NCI-H2196 treated with DMSO at 0.1 percent for 48 hours (cell line): ENCODE results near the gene MOK.

Experiments
- DNase-seq: peaks from one replicate; lab custom pipeline; 2025; ENCODE audit not compliant: unreplicated experiment; lab: John Stamatoyannopoulos, UW

The MOK gene

DNA sequence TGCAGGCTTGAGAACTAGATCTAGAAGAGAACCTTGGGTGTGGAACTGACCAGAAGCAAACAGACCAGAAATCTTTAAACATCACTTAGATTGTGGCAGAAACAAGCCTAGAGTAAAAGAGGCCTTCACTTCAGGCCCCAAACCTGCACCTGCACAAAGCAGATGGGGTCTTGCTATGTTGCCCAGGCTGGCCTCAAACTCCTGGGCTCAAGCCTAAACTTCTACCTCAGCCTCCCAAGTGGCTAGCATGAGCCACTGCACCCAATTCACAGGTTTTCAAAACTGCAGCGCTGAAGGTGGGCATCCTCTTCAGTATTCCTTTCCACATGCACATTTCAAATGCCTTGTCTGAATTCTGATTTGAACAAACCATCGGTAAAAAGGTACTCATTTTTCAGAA, 19.9 kb downstream of the MOK start:
- no peak for DNase-seq

DNA sequence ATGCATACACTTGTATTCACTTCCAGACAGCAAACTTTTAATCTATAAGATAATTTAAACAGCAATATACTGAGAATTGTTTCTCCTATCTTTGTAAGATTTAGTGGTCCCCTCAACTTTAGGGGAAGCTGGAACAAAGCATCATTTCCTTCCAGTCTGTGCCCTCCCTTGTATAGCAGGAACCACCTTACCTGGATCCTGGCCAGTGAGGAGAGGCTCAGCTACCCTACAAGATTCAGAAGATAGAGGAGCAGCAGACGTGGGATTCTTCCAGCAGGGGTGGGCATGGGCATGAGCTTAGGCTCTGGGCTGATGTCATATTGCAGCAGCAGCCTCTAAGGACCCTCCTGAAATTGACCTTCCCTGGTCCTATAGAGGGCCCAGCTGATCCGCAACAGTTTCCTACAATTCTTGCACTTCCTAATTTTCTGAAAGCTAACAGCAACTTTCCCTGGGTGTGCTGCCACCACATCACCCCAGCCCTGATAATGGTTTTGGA, 21.3 kb downstream of the MOK start:
- no peak for DNase-seq

DNA sequence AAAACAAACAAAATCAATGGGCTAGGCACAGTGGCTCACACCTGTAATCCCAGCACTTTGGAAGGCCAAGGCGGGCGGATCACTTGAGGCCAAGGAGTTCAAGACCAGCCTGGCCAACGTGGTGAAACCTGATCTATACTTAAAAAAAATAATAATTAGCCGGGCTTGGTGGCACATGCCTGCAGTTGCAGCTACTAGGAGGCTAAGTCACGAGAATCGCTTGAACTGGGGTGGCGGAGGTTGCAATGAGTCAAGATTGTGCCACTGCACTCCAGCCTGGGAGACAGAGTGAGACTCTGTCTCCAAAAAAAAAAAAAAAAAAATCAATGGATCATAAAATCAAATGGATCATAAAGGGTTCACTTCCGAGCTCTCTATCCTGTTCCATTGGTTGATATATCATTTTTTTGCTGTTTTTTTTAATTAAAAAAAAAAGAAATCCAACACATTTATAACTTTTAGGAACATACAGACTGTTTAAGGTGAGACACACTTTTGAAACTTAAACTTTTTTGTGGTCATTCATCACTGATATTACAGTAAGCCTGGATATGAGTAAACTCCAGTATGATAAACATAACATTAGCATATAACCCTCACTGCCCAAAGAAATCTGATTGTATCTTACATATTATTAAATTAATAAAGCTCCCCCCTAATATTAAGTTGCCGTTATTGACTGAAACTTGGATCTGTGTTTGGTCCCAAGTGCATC, 22.1 kb downstream of the MOK start:
- DNase-seq: no peak

DNA sequence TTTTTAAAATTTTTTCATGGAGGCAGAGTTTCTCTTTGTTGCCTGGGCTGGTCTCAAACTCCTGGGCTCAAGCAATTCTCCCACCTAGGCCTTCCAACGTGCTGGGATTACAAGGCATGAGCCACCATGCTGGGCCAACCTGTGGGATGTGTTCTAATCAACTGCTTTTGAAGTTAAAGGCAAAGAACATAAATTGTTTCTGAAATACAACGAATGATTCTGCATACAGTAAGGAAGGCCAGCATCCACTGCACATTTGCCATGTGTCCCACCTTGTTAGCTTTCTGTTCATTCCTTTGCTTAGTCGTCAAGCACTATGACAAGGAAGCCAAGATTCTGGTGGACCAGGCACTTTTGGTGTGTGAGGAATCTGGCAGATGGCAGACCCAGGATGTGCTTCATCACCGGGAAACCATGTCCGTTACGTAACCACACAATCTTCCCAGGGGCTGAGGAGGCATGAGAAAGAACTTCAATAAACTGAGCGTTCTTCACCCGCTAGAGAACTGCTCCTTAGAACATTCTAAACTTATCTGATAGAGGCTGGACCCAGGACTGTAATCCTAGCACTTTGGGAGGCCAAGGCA, 24.5 kb downstream of the MOK start:
- no peak for DNase-seq

DNA sequence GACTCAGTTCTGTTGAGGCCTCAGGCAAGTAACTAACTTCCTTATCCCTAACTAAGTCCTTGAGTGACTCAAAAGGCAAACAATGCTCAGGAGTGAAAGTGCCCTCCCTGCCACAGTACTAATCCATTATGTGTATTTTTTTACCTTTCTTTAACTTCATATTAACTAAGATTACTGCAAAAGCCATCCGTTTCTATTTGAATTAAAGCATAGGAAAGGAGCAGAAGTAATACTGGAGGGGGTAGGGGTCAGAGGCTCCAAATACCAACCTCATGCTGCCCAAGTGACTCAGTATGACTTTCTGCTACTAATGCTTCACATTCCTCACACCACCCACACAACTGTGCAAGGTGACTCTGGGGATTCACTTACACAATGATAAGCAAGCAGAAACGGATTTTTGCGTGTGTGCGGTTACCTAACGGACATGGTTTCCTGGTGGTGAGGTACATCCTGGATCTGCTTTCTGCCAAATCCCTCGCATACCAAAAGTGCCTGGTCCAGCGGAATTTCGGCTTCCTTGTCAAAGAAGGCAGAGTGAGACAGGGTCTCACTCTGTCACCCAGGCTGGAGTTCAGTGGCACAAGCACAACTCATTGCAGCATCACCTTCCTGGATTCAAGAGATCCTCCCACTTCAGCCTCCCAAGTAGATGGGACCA, 25.1 kb downstream of the MOK start:
- no peak for DNase-seq

DNA sequence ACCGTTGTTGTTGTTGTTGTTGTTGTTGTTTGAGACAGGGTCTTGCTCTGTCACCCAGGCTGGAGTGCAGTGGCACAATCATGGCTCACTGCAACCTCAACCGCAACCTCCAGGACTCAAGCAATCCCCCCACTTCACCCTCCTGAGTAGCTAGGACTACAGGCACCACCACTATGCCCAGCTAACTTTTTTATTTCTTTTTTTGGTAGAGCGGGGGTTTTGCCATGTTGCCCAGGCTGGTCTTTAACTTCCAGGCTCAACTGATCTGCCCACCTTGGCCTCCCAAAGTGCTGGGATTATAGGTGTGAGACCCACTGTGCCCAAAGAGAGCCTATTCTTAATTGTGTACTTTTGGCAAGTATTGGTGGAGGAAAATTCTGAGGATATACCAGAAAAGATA, 25.7 kb downstream of the MOK start:
- DNase-seq: no peak

DNA sequence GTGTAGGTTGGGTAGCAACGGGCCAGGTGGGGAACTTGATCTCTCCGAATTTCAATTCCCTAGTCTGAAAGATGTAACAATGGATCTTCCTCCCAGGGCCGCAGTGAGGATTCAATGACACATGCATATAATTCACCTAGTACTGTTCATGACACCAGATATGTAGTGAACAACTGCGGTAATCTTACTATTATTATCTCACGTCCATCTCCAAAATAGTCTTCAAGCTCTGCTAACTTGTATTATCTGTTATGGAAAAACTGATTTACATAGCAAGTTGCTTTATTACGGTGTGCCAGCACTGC, 26.4 kb downstream of the MOK start:
- no peak for DNase-seq

DNA sequence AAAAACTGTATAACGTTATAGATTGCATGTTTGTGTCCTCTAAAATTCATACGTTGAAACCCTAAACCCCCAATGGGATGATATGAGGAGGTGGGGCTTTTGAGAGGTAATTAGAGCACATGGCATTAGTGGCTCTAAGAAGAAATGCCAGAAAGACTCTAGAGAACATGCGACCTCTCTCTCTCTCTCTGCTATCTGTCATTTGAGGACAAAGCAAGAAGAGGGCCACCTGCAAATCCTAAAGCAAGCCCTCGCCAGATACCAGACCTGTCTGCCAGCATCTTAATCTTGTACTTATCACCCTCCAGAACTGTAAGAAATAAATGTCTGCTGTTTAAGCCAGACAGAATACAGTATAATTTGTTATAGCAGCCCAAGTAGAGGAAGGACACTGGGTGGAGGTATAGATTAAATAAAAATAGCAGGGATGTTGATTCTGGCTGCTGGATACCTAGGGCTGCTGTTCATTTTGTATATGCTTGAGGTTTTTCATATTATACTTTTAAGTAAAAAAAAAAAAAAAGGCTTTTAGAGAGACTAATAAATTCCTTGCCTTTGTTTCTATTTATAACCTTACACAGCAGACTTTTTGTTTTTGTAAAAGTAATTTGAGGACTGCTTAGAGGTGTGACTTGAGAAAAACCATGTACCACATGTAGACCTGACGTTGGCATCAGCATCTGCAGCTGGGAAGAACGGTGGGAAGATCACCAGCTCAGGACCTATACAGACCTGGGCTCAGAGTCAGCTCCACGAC, 26.9 kb downstream of the MOK start:
- DNase-seq: no peak

DNA sequence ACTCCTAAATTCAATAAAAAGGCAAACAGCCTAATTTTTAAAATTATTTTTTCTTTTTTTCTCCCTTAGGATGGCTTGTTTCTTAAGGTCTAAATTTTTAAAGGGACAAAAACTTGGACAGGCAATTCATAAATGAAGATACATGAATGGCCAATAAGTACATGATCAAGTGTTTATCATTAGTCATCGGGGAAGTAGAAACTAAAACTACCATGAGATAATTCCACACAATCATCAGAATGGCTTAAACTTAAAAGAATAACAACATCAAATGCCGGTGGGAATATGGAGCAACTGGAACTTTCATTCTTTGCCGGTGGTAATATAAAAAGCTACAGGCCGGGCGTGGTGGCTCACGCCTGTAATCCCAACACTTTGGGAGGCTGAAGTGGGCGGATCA, 29.1 kb downstream of the MOK start:
- no peak for DNase-seq

DNA sequence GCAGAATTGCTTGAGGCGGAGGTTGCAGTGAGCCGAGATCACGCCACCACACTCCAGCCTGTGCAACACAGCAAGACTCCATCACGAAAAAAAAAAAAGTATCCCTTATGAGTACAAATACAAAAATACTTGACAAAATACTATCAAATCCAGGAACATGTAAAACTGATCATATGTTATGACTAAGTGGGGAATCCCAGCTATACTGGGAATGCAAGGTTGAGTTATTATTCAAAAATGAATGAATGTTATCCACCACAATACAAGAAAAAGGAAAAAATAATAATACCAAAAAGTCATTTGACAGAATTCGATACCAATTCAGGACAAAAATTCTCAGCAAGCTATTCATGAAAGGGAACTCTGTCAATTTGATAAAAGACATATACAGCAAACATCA, 32.6 kb downstream of the MOK start:
- no peak for DNase-seq

DNA sequence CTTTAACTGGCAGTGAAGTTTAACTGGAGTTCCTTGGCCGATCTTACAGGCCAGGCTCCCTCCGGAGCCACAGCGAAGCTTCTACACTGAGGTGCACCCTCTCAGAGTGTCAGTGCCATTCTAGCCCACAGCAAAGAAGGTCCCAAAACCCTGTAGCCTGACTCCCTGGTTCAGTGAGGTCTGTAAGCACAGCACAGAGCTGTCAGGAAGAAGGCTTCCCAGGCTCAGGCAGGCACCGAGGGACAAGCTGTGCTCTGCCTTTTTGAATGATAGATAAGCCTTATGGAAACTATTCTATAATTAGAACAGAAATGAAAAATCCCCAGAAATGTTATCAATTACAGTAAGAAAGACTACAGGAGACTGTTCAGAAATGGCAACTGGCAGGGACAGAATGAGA, 40.2 kb downstream of the MOK start:
- DNase-seq: no peak

DNA sequence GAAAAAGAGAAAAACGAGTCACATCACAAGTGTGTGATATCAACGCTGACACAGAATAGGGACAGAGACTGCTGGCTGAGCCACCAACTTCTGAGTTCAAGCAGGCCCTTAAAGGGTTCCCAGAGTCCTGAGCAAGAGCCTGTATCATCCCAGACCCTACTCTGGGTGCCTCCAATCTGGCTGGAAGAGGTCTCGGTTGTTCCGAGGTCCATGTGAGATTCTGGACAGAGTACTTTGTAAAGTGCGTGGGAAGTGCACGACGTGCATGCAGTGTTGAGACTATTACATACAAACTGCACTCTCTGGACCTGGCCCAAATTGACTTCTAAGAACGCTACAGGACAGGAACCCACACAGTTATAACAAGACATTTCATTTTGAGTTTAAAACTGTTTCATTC, 40.6 kb downstream of the MOK start:
- DNase-seq: no peak

DNA sequence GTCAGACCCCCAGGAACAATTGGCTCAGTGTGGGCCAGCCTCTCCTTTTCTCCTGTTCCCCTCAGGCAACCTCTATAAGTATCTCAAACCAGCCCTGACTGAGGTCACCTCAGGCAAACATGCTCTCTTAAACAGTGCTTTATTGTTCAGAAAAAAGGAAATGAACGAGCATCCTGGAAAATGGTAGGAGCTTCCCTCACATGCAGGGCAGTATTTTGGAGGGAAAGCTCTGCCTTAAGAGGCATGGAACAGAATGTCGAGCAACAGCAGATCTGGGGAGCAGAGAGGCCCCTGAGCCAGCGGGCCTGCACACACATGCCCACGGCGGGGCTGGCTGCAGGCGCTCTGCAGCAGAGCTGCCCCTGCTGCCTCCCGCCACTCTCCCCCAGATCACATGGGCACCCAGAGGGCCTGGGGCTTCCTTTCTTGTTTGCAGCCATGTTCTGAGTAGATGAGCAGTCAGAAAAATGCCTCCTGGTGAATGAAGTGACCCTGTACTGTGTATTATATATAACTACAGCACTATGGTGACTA, 42.0 kb downstream of the MOK start:
- DNase-seq: no peak

DNA sequence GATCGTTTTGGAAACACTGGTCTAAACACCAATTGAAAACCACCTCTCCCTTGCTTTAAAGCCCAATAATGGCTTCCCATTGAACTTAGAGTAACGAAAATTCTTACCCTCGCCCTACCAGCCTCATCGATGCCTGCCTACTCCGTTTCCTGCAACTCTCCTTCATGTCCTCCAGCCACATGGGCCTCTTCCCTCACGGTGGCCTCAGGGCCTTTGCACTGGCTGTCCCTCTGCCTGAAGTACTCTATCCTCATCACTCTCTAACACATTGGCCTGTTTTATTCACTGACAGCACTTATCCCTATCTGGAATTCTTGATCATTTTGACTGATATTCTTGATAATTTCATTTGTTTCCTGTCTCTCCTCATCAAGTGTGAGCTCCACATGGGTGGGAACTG, 46.8 kb downstream of the MOK start:
- no peak for DNase-seq

DNA sequence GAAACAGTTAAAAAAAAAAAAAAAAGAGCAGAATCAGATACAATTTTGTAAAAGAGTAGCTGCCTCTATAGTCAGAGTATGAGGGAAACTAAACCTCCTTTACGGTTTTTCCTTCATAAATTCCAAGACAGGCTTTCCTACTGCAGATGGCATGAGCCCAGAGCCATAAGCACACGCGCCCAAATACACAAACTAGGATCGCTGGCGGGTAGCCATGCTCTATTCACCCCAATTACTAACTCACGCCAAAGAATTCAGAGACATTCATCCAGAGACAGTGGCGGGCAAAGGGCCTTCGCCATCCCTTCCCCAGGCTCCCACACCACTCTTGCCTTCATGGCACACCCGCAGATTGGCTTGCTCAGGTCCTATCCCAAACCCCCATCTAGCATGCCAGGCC, 48.2 kb downstream of the MOK start:
- no peak for DNase-seq

DNA sequence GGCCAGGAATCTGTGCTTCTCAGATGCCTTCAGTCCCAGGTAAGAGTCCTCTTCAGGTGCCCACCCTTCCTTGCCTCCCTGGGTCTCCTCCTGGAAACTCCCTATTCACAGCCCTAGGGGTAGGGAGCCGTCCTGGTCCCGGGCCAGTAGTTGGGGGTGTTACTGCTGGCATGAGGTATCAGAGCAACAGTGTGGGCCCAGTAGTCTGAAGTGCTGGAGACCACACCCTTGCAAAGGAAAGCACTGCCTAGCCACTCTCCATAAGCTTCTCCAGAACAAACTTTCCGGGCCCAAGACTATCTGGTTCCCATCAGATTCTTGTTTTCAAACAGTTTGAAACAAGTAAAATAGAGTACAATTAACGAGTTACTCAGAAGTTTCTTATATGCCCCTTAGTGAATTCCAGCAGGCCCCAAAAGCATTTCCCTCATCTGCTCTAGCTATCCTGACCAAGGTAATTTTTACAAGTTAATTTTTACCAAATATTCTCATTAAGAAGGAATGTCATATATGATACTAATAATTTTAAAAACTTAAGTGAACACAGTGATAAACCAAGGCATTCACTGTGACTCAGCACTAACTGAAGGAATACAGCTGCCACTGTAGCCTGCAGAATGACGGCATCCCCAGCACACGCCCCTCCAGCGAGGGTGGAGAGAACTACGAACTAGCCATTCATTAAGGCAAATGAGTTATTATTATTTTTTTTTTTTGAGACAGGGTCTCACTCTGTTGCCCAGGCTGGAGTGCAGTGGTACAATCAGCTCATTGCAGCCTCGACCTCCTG, 49.4 kb downstream of the MOK start:
- DNase-seq: no peak

DNA sequence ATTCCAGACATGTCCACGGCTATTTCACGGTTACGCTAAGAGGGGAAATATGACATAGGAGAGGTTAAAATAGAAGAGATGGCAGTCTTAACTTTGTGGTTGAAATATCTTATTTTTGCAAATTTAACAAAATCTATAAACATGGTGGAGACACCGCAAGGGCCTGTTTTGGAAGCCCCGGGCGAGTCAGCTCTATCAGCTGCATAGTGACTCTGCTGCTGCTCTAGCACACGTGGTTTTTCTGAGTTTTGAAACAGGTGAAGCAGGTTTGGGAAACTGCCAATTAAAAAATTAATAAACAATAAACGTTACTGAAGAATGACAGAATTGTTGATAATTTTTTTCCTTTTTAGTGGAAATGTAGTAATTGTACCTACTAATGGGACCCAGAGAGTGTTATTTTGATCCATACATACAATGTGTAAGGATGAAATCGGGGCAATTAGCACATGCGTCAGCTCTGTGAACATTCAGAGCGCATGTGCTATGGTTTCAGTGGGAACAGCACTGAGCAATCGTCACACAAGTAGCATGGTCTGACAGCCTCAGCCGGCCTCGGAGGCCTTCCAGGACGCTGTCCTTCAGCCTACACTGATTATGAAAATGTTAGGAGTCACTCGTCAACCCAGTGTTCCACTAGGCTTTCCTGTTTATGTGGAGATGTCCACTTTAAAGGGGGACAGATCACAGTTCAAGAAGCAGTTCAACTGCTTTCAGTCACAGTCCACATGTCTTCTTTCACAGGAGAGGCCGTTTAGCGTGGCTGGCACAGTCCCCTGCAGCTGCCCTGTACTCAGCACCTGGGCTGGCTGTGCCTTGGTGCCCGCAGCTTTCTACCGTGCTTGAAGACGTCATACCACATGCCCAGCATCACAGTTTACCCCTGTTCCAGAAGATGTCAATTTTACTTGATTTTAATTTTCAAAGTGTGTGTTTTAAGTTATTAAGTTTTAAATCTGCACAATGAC, 51.8 kb downstream of the MOK start:
- DNase-seq: no peak

DNA sequence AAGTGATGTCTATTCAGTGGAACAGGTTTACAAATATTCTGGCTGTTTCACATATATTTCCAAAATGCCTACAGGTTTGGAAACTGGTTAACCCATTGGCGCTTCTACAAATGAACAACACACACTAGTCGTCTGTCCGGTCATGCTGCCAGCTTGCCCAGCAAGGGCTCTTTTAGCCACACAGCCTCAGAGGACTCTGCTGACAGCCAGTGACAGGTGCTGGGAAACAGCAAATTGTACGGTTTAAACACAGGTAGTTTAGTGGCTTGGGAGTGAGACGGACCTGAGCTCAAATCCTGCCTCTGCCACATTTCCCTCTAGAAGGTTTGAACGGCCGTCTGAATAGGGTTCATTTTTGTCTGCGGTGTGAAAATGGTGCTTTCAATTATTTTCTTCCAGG, 53.8 kb downstream of the MOK start:
- no peak for DNase-seq

DNA sequence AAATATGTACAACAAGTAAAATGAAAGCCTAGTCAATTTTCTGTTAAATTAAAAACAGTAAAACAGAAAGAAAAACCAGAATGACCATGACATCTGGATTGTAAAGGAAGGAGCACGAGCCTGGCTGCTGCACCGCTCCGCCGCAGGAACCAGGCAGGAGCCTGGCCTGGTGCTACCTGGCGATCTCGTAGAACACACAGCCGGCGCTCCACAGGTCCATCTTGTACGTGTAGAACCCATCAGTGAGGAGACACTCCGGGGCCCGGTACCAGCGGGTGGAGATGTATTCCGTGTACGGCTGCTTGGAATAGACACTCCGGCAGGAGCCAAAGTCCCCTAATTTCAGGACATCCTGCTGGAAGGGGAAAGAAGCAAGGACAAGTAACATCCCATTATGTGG, 54.3 kb downstream of the MOK start:
- DNase-seq: no peak

DNA sequence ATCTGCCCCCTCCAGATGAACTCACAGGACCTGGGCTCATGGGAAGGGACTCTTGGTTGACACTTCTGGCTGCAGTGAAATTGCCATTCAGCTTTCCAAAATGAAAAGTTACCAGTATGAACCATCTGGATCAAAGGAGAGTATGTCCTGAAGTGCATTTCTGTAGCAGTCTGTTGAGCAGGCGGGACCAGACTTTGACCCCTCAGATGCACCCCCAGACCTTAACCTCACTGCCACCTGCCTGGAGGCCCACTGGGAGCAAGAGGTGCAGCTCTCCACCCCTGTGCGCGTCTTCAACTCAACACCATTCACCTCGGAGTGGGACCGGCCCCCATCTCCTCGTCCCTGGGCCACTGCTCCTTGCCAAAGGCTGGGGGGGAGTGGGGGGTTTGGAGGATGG, 55.0 kb downstream of the MOK start:
- DNase-seq: no peak
